GM18909 (cell line): ENCODE measurements around the gene GABPB2.
"Not testable (repeated sequence)": the region's sequence is repeated elsewhere in the genome, so short reads cannot be mapped to it uniquely, and the experiment has no call there.

Source experiments
- ATAC-seq: cut with Tn5 transposase; IDR thresholded peaks from one replicate; pipeline ENCODE4 v1.9.1; 2021; ENCODE audit warnings: mild to moderate bottlenecking; ENCODE audit not compliant: unreplicated experiment, poor library complexity

GABPB2 gene

GRCh38 chr1:151059109-151060006 is 11.2 kb upstream of the GABPB2 start, which contains the start of gene CDC42SE1:
CDC42SE1 (minus strand) TSS chr1:151059622; CDS start chr1:151055730, 3,892 bp downstream.
- ATAC-seq = peak; percentile 84

DNA sequence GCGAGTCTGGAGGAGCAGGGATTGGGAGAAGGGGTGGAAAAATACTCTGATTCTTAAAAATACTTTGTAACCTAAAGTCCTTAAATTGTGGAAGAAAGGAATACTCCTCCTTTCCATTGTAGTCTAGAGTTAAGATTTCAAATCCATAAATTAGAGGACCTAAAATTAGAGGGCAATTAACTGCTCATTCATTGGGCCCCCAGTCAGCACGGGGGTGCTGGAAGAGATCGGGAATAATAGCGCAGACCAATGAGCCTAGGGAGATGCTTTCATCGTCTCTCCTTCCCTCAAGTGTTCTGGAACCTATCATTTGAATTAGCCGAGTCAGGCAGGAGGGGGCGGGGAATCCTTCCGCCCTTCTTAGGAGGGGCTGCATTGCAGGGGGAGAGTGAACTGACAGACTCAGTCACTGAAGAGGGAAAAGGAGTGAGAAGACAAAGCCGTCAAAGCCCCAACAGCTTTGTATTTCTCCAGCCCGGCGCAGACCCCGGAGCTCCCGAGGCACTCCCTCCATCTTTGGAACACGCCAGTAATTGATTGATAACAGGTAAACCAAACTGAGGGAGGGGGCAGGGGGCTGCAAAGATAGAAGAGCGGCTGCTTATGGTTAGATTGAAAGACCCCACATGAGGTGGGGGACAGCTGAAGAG is 10.4 kb upstream of the GABPB2 start, which contains the start of gene MLLT11:
Gene MLLT11, plus strand, starts transcription at position 391 of the 650 bp plus-strand sequence. CDS start 6,828 bp downstream, outside the sequence.
- ATAC-seq = no peak

DNA sequence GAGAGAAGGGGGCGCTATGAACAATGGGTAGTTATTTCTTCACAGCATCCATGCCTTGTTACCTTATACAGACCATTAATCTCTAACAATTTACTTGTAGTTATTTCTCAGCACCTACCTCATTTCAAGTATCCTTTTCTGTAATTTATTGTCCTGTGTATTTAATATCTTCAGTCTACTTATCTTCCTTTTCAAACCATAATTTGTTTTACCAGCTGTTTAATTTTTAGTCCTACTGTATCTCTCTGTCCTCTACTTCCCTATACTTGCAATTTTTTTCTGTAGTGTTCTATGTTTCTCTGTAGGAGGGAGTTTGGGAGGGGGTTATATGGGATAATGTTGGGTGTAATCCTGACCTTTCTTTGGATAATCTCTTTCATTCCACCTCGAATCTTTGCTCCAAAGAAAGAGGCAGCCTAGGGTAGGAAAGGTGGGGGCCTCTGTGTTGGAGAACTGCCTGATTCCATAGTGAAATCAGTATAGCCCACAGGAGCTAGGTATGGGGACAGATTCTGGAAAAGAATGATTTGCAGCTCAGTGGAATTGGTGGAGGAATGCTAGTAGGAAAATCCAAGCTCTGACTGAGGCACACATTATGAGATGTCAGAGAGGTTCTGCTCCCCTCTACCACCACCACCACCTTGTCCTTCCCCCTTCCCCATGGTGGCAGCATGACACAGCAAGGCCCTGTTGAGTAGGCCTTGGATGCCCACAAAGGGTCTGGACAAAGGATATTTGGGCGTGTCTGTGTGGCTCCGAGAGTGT is 9.7 kb upstream of the GABPB2 start:
- ATAC-seq = no peak

DNA sequence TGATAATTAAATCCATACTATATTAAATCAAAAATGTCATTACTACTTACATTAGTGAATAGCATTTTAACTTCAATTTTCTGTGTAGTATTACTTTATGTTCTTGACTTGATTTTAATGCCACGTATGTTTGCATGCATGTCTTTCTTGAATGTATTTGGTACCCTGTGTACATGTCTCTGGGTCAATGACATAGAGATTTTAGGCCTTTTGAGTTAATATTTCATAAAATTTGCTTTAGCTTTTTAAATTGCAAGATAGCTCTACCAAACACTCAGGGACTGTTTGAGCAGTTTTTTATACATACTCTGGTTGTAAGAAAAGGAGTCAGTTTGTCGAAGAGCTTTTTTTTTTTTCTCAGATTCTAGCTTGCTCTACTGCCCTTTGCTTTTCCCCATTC is 8.9 kb upstream of the GABPB2 start:
- no peak for ATAC-seq

DNA sequence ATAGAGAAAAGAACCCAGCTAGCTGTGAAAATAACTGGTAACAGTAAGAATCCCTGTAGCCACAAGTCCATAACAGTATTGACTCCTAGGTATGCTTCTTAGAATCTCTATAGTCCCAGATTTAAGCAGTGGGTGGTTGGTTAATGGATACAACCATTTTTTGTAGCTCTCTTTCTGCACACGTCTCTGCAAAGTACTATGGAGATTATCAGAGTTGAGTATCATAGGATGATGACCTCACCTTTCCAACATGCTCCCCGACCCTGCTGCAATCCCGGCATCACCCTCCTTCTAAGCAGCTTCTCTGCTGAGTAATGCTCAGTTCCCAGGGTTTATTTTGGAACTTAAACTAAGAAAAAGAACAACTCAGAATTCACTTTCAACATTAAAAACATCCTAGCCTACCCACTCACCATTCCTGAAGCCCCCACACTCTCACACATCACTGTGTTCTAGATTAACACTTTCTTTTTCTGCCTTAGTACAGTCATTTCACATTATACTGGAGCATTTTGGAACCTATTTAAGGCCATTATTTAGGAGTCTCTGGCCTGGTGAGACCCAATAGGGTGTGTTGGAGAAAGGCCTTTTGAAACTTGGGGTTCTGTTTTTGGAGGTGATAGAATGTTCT is 7.7 kb upstream of the GABPB2 start:
- no peak for ATAC-seq

DNA sequence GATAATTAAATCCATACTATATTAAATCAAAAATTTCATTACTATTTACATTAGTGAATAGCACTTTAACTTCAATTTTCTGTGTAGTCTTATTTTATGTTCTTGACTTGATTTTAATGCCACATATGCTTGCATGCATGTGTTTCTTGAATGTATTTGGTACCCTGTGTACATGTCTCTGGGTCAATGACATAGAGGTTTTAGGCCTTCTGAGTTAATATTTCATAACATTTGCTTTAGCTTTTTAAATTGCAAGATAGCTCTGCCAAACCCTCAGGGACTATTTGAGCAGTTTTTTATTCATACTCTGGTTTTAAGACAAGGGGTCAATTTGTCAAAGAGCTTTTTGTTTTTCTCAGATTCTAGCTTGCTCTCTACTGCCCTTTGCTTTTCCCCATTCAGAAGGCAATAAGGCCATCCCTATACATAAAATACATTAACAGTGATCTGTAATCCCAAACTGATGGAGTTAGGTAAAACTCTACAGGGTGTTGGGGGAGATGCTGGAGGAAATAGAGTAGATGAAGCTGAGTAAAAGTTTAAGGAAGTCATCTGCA is 5.4 kb upstream of the GABPB2 start:
- no peak for ATAC-seq

DNA sequence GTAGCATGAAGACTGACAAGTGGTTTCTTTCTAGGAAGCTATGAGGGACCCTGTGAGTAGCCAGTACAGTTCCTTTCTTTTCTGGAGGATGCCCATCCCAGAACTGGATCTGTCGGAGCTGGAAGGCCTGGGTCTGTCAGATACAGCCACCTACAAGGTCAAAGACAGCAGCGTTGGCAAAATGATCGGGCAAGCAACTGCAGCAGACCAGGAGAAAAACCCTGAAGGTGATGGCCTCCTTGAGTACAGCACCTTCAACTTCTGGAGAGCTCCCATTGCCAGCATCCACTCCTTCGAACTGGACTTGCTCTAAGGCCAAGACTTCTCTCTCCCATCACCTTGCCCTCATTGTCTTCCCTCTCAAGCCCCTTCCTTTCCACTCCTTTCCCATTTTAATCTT is 3.4 kb upstream of the GABPB2 start:
- ATAC-seq = no peak

- ATAC-seq = no peak
These were observed 1.5 kb upstream of the GABPB2 start for GRCh38 chr1:151069103-151069486.

DNA sequence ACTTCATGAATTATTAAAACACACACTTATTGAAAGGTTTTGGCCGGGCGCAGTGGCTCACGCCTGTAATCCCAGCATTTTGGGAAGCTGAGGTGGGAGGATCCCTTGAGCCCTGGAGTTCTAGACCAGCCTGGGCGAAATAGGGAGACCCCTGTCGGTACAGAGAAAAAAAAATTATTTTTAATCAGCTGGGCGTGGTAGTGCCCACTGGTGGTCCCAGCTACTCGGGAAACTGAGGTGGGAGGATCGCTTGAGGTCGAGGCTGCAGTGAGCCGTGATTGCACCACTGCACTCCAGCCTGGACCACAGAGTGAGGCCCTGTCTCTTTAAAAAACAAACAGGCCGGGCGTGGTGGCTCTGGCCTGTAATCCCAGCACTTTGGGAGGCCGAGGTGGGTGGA is 1.7 kb downstream of the GABPB2 start:
- ATAC-seq = no peak

- ATAC-seq = no peak
These were observed 15.5 kb downstream of the GABPB2 start for GRCh38 chr1:151085953-151086559.

DNA sequence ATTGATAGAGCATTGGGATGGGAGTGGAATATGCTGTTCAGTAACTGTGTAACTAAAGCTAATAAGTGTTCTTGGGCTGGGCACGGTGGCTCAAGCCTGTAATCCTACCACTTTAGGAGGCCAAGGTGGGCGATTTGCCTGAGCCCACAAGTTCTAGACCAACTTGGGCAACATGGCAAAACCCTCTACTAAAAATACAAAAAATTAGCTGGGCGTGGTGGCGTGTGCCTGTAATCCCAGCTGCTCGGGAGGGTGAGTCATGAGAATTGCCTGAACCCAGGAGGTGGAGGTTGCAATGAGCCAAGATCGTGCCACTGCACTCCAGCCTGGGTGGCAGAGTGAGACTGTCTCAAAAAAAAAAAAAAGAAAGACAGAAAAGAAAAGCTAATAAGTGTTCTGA is 26.9 kb downstream of the GABPB2 start:
- not testable (repeated sequence) for ATAC-seq

- no peak for ATAC-seq
These were observed 27.6 kb downstream of the GABPB2 start for GRCh38 chr1:151098126-151098525.

DNA sequence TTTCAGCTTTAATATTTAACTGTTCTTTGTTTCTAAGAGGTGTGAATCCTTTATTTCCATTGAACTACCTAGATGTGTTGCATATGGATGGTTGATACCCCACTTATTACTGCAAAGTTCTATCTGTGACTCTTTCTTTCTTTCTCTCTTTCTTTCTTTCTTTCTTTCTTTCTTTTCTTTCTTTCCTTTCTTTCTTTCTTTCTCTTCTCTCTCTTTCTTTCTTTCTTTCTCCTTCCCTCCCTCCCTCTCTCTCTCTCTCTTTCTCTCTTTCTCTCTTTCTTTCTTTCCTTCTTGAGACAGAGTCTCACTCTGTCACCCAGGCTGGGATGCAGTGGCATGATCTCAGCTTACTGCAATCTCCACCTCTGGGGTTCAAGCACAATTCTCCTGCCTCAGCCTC is 34.1 kb downstream of the GABPB2 start:
- no peak for ATAC-seq

DNA sequence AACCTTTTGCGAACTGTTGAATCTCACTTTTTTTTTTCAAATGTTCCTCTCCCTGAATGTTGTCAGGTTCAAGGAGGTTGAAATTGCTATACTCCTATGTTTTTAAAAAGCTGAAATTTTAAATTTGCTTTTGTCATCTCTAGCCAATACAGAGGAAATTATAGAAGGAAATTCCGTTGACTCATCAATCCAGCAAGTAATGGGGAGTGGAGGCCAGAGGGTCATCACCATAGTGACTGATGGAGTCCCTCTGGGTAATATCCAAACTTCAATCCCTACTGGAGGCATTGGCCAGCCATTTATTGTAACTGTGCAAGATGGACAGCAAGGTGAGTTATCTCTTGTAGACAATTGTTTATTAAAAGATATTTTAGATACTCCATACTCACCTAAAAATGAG is 36.3 kb downstream of the GABPB2 start:
- no peak for ATAC-seq

- ATAC-seq = no peak
These were observed 37.8 kb downstream of the GABPB2 start for GRCh38 chr1:151108331-151108730.

GRCh38 chr1:151113877-151114276 is 43.3 kb downstream of the GABPB2 start:
- no peak for ATAC-seq

- no peak for ATAC-seq
These were observed 54.3 kb downstream of the GABPB2 start for GRCh38 chr1:151124763-151125403.

DNA sequence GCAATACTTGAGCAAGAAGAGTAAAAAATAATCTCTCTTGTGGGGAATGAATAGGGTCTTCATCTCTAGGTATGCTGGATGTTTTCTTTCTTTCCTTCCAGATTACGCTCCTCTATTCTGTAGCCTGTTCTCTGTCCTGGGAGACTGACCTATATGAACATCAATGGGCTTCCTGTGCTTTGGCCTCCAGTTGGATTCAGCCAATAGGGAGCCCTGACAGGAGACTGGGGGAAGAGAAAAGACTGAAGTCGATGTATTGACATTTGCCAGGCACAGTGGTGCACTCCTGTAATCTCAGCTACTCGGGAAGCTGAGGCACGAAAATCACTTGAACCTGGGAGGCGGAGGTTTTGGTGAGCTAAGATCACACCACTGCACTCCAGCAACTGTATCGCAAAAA is 58.2 kb downstream of the GABPB2 start:
- ATAC-seq = no peak

DNA sequence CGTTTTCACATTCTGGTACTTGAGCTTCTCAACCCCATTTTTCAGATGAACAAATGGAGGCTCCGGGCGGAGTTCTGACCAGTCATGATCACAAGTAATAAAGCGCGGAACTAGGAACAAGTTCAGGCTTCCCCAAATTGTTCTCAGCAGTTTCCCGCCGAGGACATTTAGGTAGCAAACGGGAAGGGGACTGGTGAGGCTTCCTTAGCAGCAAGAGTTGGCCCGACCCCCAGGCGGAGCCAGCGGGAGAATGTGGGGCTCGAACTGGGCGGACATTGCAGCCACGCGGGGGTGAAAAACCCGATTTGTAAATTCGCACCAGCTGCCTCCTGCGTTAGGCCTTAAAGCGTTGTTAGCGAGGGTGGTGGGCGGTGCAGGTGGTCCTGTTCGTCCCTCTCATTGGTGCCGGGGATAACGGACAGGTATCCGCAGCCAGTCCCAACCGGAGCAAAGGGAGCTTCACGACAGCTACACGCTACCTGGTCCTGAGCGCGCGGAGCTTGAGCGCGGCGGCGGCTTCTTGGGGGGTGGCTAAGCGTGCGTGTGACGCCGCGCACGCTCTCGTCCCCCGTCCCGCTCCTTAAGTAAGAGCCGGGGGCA is 60.5 kb downstream of the GABPB2 start:
- peak; percentile 86 for ATAC-seq
